Measurements from ENCODE around the gene AGAP1.

The AGAP1 gene

DNA sequence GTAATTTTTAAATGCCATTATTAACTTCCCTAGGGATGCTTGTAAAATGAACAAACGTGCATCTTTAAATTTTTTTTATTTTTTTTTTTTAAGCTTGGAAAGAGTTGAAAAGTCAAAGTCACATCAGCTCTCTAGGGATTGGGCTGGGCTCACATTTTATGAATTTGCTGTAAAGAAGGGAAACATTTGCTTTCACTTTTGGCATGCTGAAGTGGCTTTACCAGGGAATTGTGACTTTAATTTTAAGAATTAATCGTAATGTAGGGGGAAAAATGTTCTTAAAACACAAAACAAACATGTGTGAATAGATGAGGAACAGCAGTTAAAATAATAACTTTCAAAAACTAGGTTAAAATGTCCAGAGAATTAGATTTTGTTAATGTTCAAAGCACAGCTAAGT is 123.0 kb downstream of the AGAP1 start:
- Histone ChIP-seq H3K27me3 (ENCODE audit: control insufficient read depth in 2 of 2, insufficient read depth in 2 of 2, low read length in 2 of 2) (no peaks in the 10 kb centered on the region), H3K27ac (ENCODE audit: low read depth in 2 of 2, low read length in 2 of 2) (no peak overlapping the region), H3K4me3 (ENCODE audit: low read length in 2 of 2) (no peak overlapping the region), H3K9me3 (ENCODE audit: control insufficient read depth in 2 of 2, low read length in 2 of 2) (no peaks in the 10 kb centered on the region), H3K36me3 (ENCODE audit: control insufficient read depth in 2 of 2, insufficient read depth in 2 of 2, low read length in 2 of 2) (no peaks in the 10 kb centered on the region), H3K9ac (ENCODE audit: low read depth in 1 of 2, low read length in 2 of 2) (no peak overlapping the region), H3K4me1 (ENCODE audit: control insufficient read depth in 2 of 2, insufficient read depth in 2 of 2, low read length in 2 of 2) (peaks cover 4 to 9% of the 10 kb centered on the region in 2 donors)

DNA sequence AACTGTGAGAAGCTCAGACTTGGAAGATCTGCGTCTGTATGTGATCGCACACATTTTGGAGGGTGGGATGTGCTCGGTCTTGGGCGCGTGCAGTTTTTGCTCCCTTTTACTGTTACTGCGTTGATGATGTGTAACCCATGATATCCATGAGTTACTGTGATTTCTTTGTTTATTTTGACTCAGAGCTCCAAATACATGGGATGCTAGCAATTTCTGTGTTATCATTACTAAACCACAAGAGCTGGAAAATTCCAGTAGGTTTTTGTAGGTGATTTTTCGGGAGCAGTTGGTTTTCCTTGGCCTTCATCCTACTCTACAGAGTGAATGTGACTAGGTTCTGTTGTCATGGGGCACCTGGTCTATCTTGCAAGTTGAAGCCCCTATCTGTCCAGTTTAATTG is 124.2 kb downstream of the AGAP1 start:
- no peaks in the 10 kb centered on the region for H3K9me3 ChIP-seq (ENCODE audit: control insufficient read depth in 2 of 2, low read length in 2 of 2)
- H3K27me3 ChIP-seq (ENCODE audit: control insufficient read depth in 2 of 2, insufficient read depth in 2 of 2, low read length in 2 of 2): no peaks in the 10 kb centered on the region
- peaks cover 4 to 9% of the 10 kb centered on the region in 2 donors for H3K4me1 ChIP-seq (ENCODE audit: control insufficient read depth in 2 of 2, insufficient read depth in 2 of 2, low read length in 2 of 2)
- no peaks in the 10 kb centered on the region for H3K36me3 ChIP-seq (ENCODE audit: control insufficient read depth in 2 of 2, insufficient read depth in 2 of 2, low read length in 2 of 2)
- no peak overlapping the region for H3K4me3 ChIP-seq (ENCODE audit: low read length in 2 of 2)
- no peak overlapping the region for H3K9ac ChIP-seq (ENCODE audit: low read depth in 1 of 2, low read length in 2 of 2)
- H3K27ac ChIP-seq (ENCODE audit: low read depth in 2 of 2, low read length in 2 of 2): no peak overlapping the region

DNA sequence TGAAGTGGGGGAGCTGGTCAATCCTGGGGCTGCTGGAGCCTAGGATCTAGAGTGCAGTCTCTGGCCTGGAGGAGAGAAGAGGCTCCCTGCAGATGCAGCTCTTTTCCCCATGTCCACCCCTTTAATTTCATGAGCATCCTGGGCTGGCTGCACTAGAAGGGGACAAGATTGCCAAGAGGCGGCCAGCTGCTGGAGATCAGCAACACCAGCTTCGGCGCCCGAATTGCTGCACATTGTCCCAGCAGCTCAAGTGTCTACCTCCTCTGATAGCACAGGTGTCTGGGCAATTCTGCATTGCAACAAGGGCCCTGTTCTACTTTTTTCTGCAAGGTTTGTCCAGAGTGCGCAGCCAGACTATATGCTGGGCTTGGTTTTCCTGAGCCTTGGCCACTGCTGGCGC is 125.7 kb downstream of the AGAP1 start:
- Histone ChIP-seq H3K27me3 (ENCODE audit: control insufficient read depth in 2 of 2, insufficient read depth in 2 of 2, low read length in 2 of 2) (no peaks in the 10 kb centered on the region), H3K4me3 (ENCODE audit: low read length in 2 of 2) (no peak overlapping the region), H3K4me1 (ENCODE audit: control insufficient read depth in 2 of 2, insufficient read depth in 2 of 2, low read length in 2 of 2) (peaks cover under 1 to 3% of the 10 kb centered on the region in 2 donors), H3K9ac (ENCODE audit: low read depth in 1 of 2, low read length in 2 of 2) (no peak overlapping the region), H3K27ac (ENCODE audit: low read depth in 2 of 2, low read length in 2 of 2) (no peak overlapping the region), H3K9me3 (ENCODE audit: control insufficient read depth in 2 of 2, low read length in 2 of 2) (no peaks in the 10 kb centered on the region), H3K36me3 (ENCODE audit: control insufficient read depth in 2 of 2, insufficient read depth in 2 of 2, low read length in 2 of 2) (no peaks in the 10 kb centered on the region)

DNA sequence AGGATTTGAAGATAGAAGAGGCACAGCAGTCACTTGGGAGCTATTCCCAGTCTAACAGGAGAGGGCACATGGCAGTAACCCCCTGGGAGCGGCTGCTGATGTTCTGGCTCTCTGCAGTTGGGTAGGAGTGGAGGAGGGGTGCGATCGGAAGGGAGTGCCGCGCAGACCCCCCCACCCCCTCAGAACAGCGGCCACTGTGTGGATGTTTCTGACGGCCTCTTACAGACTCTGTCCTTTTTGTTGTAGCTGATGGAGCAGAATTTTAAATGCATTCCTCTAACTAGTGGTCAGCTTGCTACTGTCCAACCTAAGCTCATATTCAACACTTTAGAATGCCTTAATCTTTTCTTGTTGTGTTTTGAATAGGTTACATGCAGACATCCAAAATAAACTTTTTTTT is 127.9 kb downstream of the AGAP1 start:
- H3K27me3 ChIP-seq (ENCODE audit: control insufficient read depth in 2 of 2, insufficient read depth in 2 of 2, low read length in 2 of 2): no peaks in the 10 kb centered on the region
- no peak overlapping the region for H3K9ac ChIP-seq (ENCODE audit: low read depth in 1 of 2, low read length in 2 of 2)
- H3K4me3 ChIP-seq (ENCODE audit: low read length in 2 of 2): no peak overlapping the region
- no peaks in the 10 kb centered on the region for H3K36me3 ChIP-seq (ENCODE audit: control insufficient read depth in 2 of 2, insufficient read depth in 2 of 2, low read length in 2 of 2)
- no peaks in the 10 kb centered on the region for H3K4me1 ChIP-seq (ENCODE audit: control insufficient read depth in 2 of 2, insufficient read depth in 2 of 2, low read length in 2 of 2)
- no peaks in the 10 kb centered on the region for H3K9me3 ChIP-seq (ENCODE audit: control insufficient read depth in 2 of 2, low read length in 2 of 2)
- no peak overlapping the region for H3K27ac ChIP-seq (ENCODE audit: low read depth in 2 of 2, low read length in 2 of 2)

DNA sequence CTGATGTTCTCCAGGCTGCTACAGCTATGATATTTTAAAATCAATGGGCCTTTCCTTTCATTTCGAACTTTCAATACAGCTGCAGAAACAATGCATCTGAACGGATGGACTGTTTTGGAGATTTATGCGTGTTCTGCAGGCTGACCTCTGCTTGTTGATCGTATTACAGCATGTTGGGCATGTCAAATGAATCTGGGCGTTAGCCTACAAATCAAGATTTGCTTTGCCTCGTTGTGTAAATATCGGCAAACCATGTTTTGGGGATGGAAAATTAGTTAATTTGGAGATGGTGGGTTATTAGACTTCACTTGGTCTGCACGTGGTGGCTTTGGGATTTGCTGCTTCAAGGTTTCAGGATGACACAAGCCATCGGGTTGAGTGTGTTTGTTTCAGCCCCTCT is 129.3 kb downstream of the AGAP1 start:
- Histone ChIP-seq H3K27me3 (ENCODE audit: control insufficient read depth in 2 of 2, insufficient read depth in 2 of 2, low read length in 2 of 2) (no peaks in the 10 kb centered on the region), H3K4me3 (ENCODE audit: low read length in 2 of 2) (no peak overlapping the region), H3K36me3 (ENCODE audit: control insufficient read depth in 2 of 2, insufficient read depth in 2 of 2, low read length in 2 of 2) (no peaks in the 10 kb centered on the region), H3K9ac (ENCODE audit: low read depth in 1 of 2, low read length in 2 of 2) (no peak overlapping the region), H3K27ac (ENCODE audit: low read depth in 2 of 2, low read length in 2 of 2) (no peak overlapping the region), H3K9me3 (ENCODE audit: control insufficient read depth in 2 of 2, low read length in 2 of 2) (no peaks in the 10 kb centered on the region), H3K4me1 (ENCODE audit: control insufficient read depth in 2 of 2, insufficient read depth in 2 of 2, low read length in 2 of 2) (no peaks in the 10 kb centered on the region)

DNA sequence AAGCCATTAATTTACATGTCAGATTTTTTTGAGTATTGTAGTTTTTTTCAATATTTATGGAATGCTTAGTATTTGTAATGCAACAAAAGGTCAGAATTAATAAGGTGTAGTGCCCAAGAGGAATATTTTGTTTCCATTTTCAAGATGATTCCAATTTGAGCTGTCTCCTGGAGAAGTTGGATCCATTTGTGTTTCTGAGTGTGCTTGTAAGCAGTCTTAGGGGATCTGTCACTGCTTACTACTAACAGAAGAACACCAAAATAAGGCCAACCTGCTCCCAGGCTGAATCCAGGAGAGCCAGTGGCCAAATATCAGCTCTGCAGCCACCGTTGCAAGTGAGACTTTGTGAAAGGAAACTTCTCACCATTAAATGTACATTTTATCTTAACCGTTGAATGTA is 129.9 kb downstream of the AGAP1 start:
- H3K4me3 ChIP-seq (ENCODE audit: low read length in 2 of 2): no peak overlapping the region
- no peaks in the 10 kb centered on the region for H3K9me3 ChIP-seq (ENCODE audit: control insufficient read depth in 2 of 2, low read length in 2 of 2)
- H3K4me1 ChIP-seq (ENCODE audit: control insufficient read depth in 2 of 2, insufficient read depth in 2 of 2, low read length in 2 of 2): no peaks in the 10 kb centered on the region
- H3K27ac ChIP-seq (ENCODE audit: low read depth in 2 of 2, low read length in 2 of 2): no peak overlapping the region
- H3K27me3 ChIP-seq (ENCODE audit: control insufficient read depth in 2 of 2, insufficient read depth in 2 of 2, low read length in 2 of 2): no peaks in the 10 kb centered on the region
- H3K36me3 ChIP-seq (ENCODE audit: control insufficient read depth in 2 of 2, insufficient read depth in 2 of 2, low read length in 2 of 2): no peaks in the 10 kb centered on the region
- H3K9ac ChIP-seq (ENCODE audit: low read depth in 1 of 2, low read length in 2 of 2): no peak overlapping the region

DNA sequence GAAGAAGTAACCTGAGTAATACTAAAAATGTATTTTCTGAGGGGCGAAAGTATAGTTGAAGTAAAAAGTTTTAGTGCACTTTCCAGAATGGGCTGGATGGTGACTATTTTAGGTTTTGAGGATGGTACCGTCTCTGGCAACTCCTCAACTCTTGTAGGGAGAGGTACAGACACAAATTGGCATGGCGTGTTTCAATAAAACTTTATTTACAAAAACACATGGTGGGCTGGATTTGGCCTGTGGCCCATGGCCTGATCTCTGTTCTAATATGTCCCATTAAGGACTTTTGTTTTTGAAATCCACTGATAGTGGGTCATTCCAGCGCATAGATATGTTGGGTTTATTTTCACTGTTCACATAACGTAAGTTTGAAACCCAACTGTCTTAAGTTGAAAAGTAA is 132.8 kb downstream of the AGAP1 start:
- Histone ChIP-seq H3K9ac (ENCODE audit: low read depth in 1 of 2, low read length in 2 of 2) (no peak overlapping the region), H3K9me3 (ENCODE audit: control insufficient read depth in 2 of 2, low read length in 2 of 2) (no peaks in the 10 kb centered on the region), H3K36me3 (ENCODE audit: control insufficient read depth in 2 of 2, insufficient read depth in 2 of 2, low read length in 2 of 2) (no peaks in the 10 kb centered on the region), H3K4me1 (ENCODE audit: control insufficient read depth in 2 of 2, insufficient read depth in 2 of 2, low read length in 2 of 2) (no peaks in the 10 kb centered on the region), H3K4me3 (ENCODE audit: low read length in 2 of 2) (no peak overlapping the region), H3K27ac (ENCODE audit: low read depth in 2 of 2, low read length in 2 of 2) (no peak overlapping the region), H3K27me3 (ENCODE audit: control insufficient read depth in 2 of 2, insufficient read depth in 2 of 2, low read length in 2 of 2) (no peaks in the 10 kb centered on the region)

DNA sequence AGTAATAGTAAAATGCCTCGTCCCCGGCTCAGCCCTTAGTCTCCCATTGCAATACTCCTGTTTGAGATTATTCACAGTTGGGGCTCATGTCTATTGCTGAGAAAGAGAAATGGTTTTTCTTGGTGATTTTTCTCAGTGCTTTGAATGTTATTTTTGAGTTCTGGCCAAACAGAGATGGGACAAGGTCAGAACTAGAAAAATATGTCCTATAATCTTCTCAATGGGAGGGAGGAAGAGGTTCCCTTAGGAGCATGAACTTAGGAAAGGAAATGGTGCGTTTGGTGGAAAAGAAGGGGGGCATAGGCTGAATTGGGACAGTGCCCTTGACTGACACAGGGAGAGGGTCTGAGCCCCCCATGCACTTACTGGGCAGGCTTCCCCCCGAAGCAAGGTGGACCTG is 133.8 kb downstream of the AGAP1 start:
- H3K9me3 ChIP-seq (ENCODE audit: control insufficient read depth in 2 of 2, low read length in 2 of 2): no peaks in the 10 kb centered on the region
- no peak overlapping the region for H3K9ac ChIP-seq (ENCODE audit: low read depth in 1 of 2, low read length in 2 of 2)
- no peaks in the 10 kb centered on the region for H3K4me1 ChIP-seq (ENCODE audit: control insufficient read depth in 2 of 2, insufficient read depth in 2 of 2, low read length in 2 of 2)
- H3K27ac ChIP-seq (ENCODE audit: low read depth in 2 of 2, low read length in 2 of 2): no peak overlapping the region
- no peaks in the 10 kb centered on the region for H3K27me3 ChIP-seq (ENCODE audit: control insufficient read depth in 2 of 2, insufficient read depth in 2 of 2, low read length in 2 of 2)
- H3K4me3 ChIP-seq (ENCODE audit: low read length in 2 of 2): no peak overlapping the region
- no peaks in the 10 kb centered on the region for H3K36me3 ChIP-seq (ENCODE audit: control insufficient read depth in 2 of 2, insufficient read depth in 2 of 2, low read length in 2 of 2)

DNA sequence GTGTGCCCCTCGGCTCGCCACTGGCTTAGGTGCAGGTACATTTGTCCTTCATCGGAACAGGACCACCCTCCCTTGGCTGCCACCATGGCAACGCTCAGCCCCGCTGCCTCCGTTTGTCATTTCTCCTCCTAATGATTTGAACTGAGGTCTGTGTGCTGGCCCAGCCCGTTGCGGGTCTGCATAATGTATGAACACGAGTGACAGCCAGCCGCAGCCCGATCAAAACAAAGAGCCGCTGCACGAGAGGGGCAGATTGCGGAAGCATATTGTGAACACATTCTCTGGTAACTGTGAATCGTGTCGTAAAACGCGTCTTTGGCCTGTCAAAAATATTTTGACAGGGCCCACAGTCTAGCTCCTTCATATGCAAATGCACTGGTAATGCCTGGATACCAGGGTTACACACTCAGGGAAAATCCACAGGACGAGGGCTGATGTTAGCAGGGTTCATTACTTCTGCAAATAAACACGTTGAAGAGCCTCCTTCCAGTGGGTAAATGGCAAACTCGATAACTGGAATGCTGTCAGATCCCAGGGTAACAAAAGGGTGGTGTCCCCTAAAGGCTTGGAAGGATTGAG is 137.0 kb downstream of the AGAP1 start:
- Histone ChIP-seq H3K9ac (ENCODE audit: low read depth in 1 of 2, low read length in 2 of 2) (no peak overlapping the region), H3K4me3 (ENCODE audit: low read length in 2 of 2) (no peak overlapping the region), H3K27ac (ENCODE audit: low read depth in 2 of 2, low read length in 2 of 2) (no peak overlapping the region), H3K4me1 (ENCODE audit: control insufficient read depth in 2 of 2, insufficient read depth in 2 of 2, low read length in 2 of 2) (no peaks in the 10 kb centered on the region), H3K36me3 (ENCODE audit: control insufficient read depth in 2 of 2, insufficient read depth in 2 of 2, low read length in 2 of 2) (no peaks in the 10 kb centered on the region), H3K9me3 (ENCODE audit: control insufficient read depth in 2 of 2, low read length in 2 of 2) (no peaks in the 10 kb centered on the region), H3K27me3 (ENCODE audit: control insufficient read depth in 2 of 2, insufficient read depth in 2 of 2, low read length in 2 of 2) (no peaks in the 10 kb centered on the region)

DNA sequence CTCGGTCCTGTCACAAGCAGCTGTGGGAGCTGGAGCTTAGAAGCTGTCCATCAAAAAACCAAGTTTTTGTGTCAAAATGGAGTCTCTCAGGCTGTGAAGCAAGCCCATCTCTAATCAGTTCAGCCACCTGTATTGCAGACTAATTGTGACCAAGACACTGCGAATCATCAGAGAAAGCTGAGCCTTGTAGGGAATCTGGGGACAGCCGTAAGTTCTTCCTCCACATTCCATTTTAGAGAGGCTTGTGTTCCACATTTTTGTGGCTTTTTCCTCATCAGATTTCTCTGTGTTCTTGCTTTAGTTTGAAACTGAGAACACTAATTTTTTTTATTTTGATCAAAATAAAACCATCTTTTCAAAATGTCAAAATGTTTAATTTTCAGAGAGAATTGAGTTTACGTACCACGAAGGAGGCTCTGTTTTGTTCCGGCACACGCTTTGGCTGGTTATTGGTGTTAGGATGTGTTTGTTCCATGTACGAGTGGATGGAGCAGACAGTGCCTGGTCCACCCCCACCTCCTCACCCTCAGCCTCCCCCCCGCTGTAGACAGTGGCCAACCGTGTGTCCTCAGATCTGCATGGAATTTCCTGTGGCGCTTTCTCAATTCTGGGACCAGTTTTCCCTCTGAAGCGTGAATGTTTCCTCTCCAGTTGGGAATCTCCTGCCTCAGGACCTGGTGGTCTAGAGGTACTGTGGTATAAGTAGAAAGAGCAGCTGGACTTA is 140.8 kb downstream of the AGAP1 start:
- Histone ChIP-seq H3K9me3 (ENCODE audit: control insufficient read depth in 2 of 2, low read length in 2 of 2) (no peaks in the 10 kb centered on the region), H3K27me3 (ENCODE audit: control insufficient read depth in 2 of 2, insufficient read depth in 2 of 2, low read length in 2 of 2) (no peaks in the 10 kb centered on the region), H3K27ac (ENCODE audit: low read depth in 2 of 2, low read length in 2 of 2) (no peak overlapping the region), H3K9ac (ENCODE audit: low read depth in 1 of 2, low read length in 2 of 2) (no peak overlapping the region), H3K4me3 (ENCODE audit: low read length in 2 of 2) (no peak overlapping the region), H3K4me1 (ENCODE audit: control insufficient read depth in 2 of 2, insufficient read depth in 2 of 2, low read length in 2 of 2) (peaks cover 4 to 6% of the 10 kb centered on the region in 2 donors), H3K36me3 (ENCODE audit: control insufficient read depth in 2 of 2, insufficient read depth in 2 of 2, low read length in 2 of 2) (no peaks in the 10 kb centered on the region)

Measured in mucosa of rectum (tissue), 2 donors.